H9 (cell line): ENCODE data around the gene SYT2. TPM values are rescaled to one million over a fixed set of nuclear protein-coding genes. Genes with fewer than 3 reads are reported as not detected.

Experiments used
- DNase-seq: peaks from one replicate; pipeline ENCODE4 v3.0.0-alpha.2; 2017
- H2AFZ ChIP-seq: one replicate; pipeline ENCODE4 v1.6.1; 2013; ENCODE audit warnings: mild to moderate bottlenecking, low read length, control low read depth, moderate library complexity
- H2AK5ac ChIP-seq: 2 replicates; pipeline ENCODE4 v1.6.1; 2013; ENCODE audit warnings: low read length, control low read depth, mixed read lengths; ENCODE audit not compliant: insufficient read length
- H2BK120ac ChIP-seq: one replicate; pipeline ENCODE4 v1.6.1; 2013; ENCODE audit warnings: low read depth, mild to moderate bottlenecking, low read length, control low read depth, inconsistent platforms; ENCODE audit not compliant: poor library complexity, severe bottlenecking
- H2BK12ac ChIP-seq: 2 replicates; pipeline ENCODE4 v1.6.1; 2013; ENCODE audit warnings: low read length, control low read depth, mixed read lengths, low read depth; ENCODE audit not compliant: insufficient read length
- H2BK15ac ChIP-seq: 2 replicates; pipeline ENCODE4 v1.6.1; 2013; ENCODE audit warnings: low read depth, low read length, control low read depth
- H2BK20ac ChIP-seq: one replicate; pipeline ENCODE4 v1.6.1; 2013; ENCODE audit warnings: low read depth, mild to moderate bottlenecking, low read length, control low read depth, inconsistent platforms; ENCODE audit not compliant: poor library complexity, severe bottlenecking
- H2BK5ac ChIP-seq: 2 replicates; pipeline ENCODE4 v1.6.1; 2013; ENCODE audit warnings: low read length, control low read depth, mixed read lengths; ENCODE audit not compliant: insufficient read length
- H3K14ac ChIP-seq: 2 replicates; pipeline ENCODE4 v1.6.1; 2013; ENCODE audit warnings: low read length, control low read depth; ENCODE audit not compliant: insufficient read depth
- H3K18ac ChIP-seq: 2 replicates; pipeline ENCODE4 v1.6.1; 2013; ENCODE audit warnings: low read depth, mild to moderate bottlenecking, mixed read lengths, low read length, control low read depth; ENCODE audit not compliant: insufficient read length
- H3K23ac ChIP-seq: 2 replicates; pipeline ENCODE4 v1.6.1; 2013; ENCODE audit warnings: low read length, control low read depth, mixed read lengths, low read depth; ENCODE audit not compliant: insufficient read length
- H3K23me2 ChIP-seq: 2 replicates; pipeline ENCODE4 v1.6.1; 2013; ENCODE audit warnings: low read depth, mild to moderate bottlenecking, mixed read lengths, low read length, control low read depth; ENCODE audit not compliant: insufficient read length, poor library complexity, severe bottlenecking
- H3K27ac ChIP-seq: 2 replicates; pipeline ENCODE4 v1.5.1; 2013; ENCODE audit warnings: low read length, control low read depth, mixed read lengths, low read depth; ENCODE audit not compliant: insufficient read length
- H3K27me3 ChIP-seq: 2 replicates; pipeline ENCODE4 v1.6.1; 2013; ENCODE audit warnings: low read length, control low read depth, inconsistent platforms; ENCODE audit not compliant: insufficient read depth
- H3K4ac ChIP-seq: 2 replicates; pipeline ENCODE4 v1.6.1; 2013; ENCODE audit warnings: low read depth, mild to moderate bottlenecking, control low read depth, inconsistent platforms, low read length, moderate library complexity
- H3K4me1 ChIP-seq: 2 replicates; pipeline ENCODE4 v1.6.1; 2013; ENCODE audit warnings: low read length, control low read depth, inconsistent platforms; ENCODE audit not compliant: insufficient read depth
- H3K4me2 ChIP-seq: 2 replicates; pipeline ENCODE4 v1.6.1; 2013; ENCODE audit warnings: low read length, control low read depth, mixed read lengths; ENCODE audit not compliant: insufficient read length, insufficient read depth
- H3K56ac ChIP-seq: 2 replicates; pipeline ENCODE4 v1.6.1; 2013; ENCODE audit warnings: low read depth, mild to moderate bottlenecking, mixed read lengths, low read length, control low read depth; ENCODE audit not compliant: insufficient read length
- H3K79me1 ChIP-seq: 2 replicates; pipeline ENCODE4 v1.6.1; 2013; ENCODE audit warnings: low read depth, mild to moderate bottlenecking, moderate library complexity, low read length, control low read depth, inconsistent platforms; ENCODE audit not compliant: insufficient read depth, poor library complexity, severe bottlenecking
- H3K79me2 ChIP-seq: 2 replicates; pipeline ENCODE4 v1.6.1; 2013; ENCODE audit warnings: low read length, control low read depth, inconsistent platforms; ENCODE audit not compliant: insufficient read depth
- H3K9ac ChIP-seq: 2 replicates; pipeline ENCODE4 v1.6.1; 2013; ENCODE audit warnings: low read length, control low read depth, mixed read lengths; ENCODE audit not compliant: insufficient read length; ENCODE audit errors: extremely low read depth
- H3K9me3 ChIP-seq: one replicate; pipeline ENCODE4 v1.6.1; 2013; ENCODE audit warnings: low read depth, low read length, inconsistent platforms; ENCODE audit not compliant: control insufficient read depth
- H3T11ph ChIP-seq: one replicate; pipeline ENCODE4 v1.6.1; 2013; ENCODE audit warnings: mild to moderate bottlenecking, low read length, control low read depth, inconsistent platforms
- H4K20me1 ChIP-seq: one replicate; pipeline ENCODE4 v1.6.1; 2013; ENCODE audit not compliant: control insufficient read depth, insufficient read length, insufficient read depth
- H4K5ac ChIP-seq: 2 replicates; pipeline ENCODE4 v1.6.1; 2013; ENCODE audit warnings: low read depth, mild to moderate bottlenecking, mixed read lengths, low read length, control low read depth; ENCODE audit not compliant: insufficient read length
- H4K8ac ChIP-seq: replicated peaks from 2 replicates; pipeline ENCODE4 v1.6.1; 2013; ENCODE audit warnings: low read length, control low read depth, mixed read lengths, low read depth; ENCODE audit not compliant: insufficient read length
- H4K91ac ChIP-seq: 2 replicates; pipeline ENCODE4 v1.6.1; 2013; ENCODE audit warnings: low read depth, mild to moderate bottlenecking, moderate library complexity, mixed read lengths, low read length, control low read depth; ENCODE audit not compliant: insufficient read length
- H3K27ac Mint-ChIP-seq, 3 experiments: 2 replicates in 2 of 3; 3 replicates in 1 of 3; pipeline ENCODE4 v1.8.0; 2020 to 2021; ENCODE audit warnings: mixed read lengths in 3 of 3, mild to moderate bottlenecking in 1 of 3, moderate library complexity in 1 of 3
- H3K27me3 Mint-ChIP-seq: 2 replicates; pipeline ENCODE4 v1.8.0; 2021; ENCODE audit warnings: low read depth, mild to moderate bottlenecking, moderate library complexity, mixed read lengths
- H3K36me3 Mint-ChIP-seq, 3 experiments: 2 replicates in 2 of 3; 3 replicates in 1 of 3; pipeline ENCODE4 v1.8.0; 2020 to 2021; ENCODE audit warnings: low read depth in 3 of 3, mixed read lengths in 3 of 3; ENCODE audit not compliant: insufficient read depth in 1 of 3
- H3K4me1 Mint-ChIP-seq, 2 experiments: 2 replicates each; pipeline ENCODE4 v1.8.0; 2020; ENCODE audit warnings: mixed read lengths in 2 of 2
- H3K4me3 Mint-ChIP-seq, 2 experiments: 2 replicates in 1 of 2; 3 replicates in 1 of 2; pipeline ENCODE4 v1.8.0; 2020 to 2021; ENCODE audit warnings: mild to moderate bottlenecking in 2 of 2, mixed read lengths in 2 of 2, moderate library complexity in 1 of 2
- H3K9me3 Mint-ChIP-seq, 2 experiments: 2 replicates in 1 of 2; 3 replicates in 1 of 2; pipeline ENCODE4 v1.8.0; 2020; ENCODE audit warnings: mild to moderate bottlenecking in 2 of 2, mixed read lengths in 2 of 2, moderate library complexity in 1 of 2
- CTCF ChIP-seq: fragments of 200-600 bp; sonication (generic); conservative IDR thresholded peaks from 3 replicates; pipeline ENCODE4 v1.8.0; 2021; ENCODE audit warnings: antibody characterized with exemption, mild to moderate bottlenecking
- WGBS: extraction: QIAGEN DNeasy Blood & Tissue Kit; methylation state at CpG from one replicate; pipeline ENCODE4 v1.1.7; 2013; ENCODE audit warnings: missing lambda C conversion rate, low lambda C conversion rate, mixed read lengths; ENCODE audit not compliant: insufficient read length; ENCODE audit errors: extremely low coverage; 5-methylcytosine and 5-hydroxymethylcytosine counted together
- total RNA-seq: library from RNA; stranded (reverse); gene quantifications from 2 replicates; pipeline ENCODE4 v1.2.1, GENCODE V29; 2021

The SYT2 gene
- total RNA-seq, 1 experiment from 2014 or later = 3.3 TPM

- peak overlapping the region; percentile 70 to 92 for H3K4me3 Mint-ChIP-seq
These were observed 65.2 kb downstream of the SYT2 start for GRCh38 chr1:202645097-202645476.

More at GRCh38 chr1:202645097-202645476, 65.2 kb downstream of the SYT2 start:
- no peak overlapping the region for H3K23ac ChIP-seq
- no peaks in the 10 kb centered on the region; a peak in 1 of 7 replicates for H3K36me3 Mint-ChIP-seq
- H3K4me2 ChIP-seq = peak overlapping the region; percentile 98
- H2AFZ ChIP-seq = no peak overlapping the region
- no peak overlapping the region for H3K9ac ChIP-seq
- no peaks in the 10 kb centered on the region for H3K9me3 ChIP-seq
- no peak overlapping the region for H4K8ac ChIP-seq
- H3K79me2 ChIP-seq = no peaks in the 10 kb centered on the region
- no peak overlapping the region for H3K27ac ChIP-seq
- H3K27me3 ChIP-seq = peaks cover 1% of the 10 kb centered on the region; the same call in 1 of the 2 replicates
- H3K4ac ChIP-seq = no peak overlapping the region
- no peak overlapping the region for H4K5ac ChIP-seq
- no peak overlapping the region for H2BK5ac ChIP-seq
- no peak overlapping the region for H3T11ph ChIP-seq
- H3K79me1 ChIP-seq = no peaks in the 10 kb centered on the region
- H3K27ac Mint-ChIP-seq = no peak overlapping the region
- no peak overlapping the region for H4K91ac ChIP-seq
- H3K23me2 ChIP-seq = peaks cover 21% of the 10 kb centered on the region
- no peak for DNase-seq
- no peak overlapping the region for H2BK15ac ChIP-seq
- H3K27me3 Mint-ChIP-seq = peaks cover 84% of the 10 kb centered on the region
- no CpG with 5 or more reads among the region's 6 CpGs for WGBS
- no peak for TF ChIP-seq CTCF
- no peak overlapping the region for H2BK20ac ChIP-seq
- H3K18ac ChIP-seq = no peak overlapping the region
- no peak overlapping the region for H2BK120ac ChIP-seq
- peaks cover 2% of the 10 kb centered on the region; the same call in 1 of the 2 replicates for H3K4me1 ChIP-seq
- H2AK5ac ChIP-seq = no peak overlapping the region
- H3K4me1 Mint-ChIP-seq = peaks cover 21 to 40% of the 10 kb centered on the region in 2 experiments
- H4K20me1 ChIP-seq = no peaks in the 10 kb centered on the region
- no peaks in the 10 kb centered on the region for H3K9me3 Mint-ChIP-seq
- no peak overlapping the region for H2BK12ac ChIP-seq
- no peak overlapping the region for H3K14ac ChIP-seq
- no peak overlapping the region for H3K56ac ChIP-seq
